Measurements from ENCODE around the gene ATP1A1.

ATP1A1 gene

GRCh38 chr1:116451702-116452101 is 78.7 kb downstream of the ATP1A1 start:
- no peak for TF ChIP-seq POU2F2 (IDR thresholded peaks at IDR 0.05; ENCODE audit: low read depth, low read length)
- TF ChIP-seq SPI1 (IDR thresholded peaks at IDR 0.05; ENCODE audit: low read depth, low read length) = no peak
- no peak for TF ChIP-seq TAF1 (IDR thresholded peaks at IDR 0.05; ENCODE audit: low read depth, low read length)
- TF ChIP-seq PAX5 (IDR thresholded peaks at IDR 0.05; ENCODE audit: insufficient read depth, low read length, severe bottlenecking) = no peak
- TF ChIP-seq POLR2AphosphoS5 (IDR thresholded peaks at IDR 0.05; ENCODE audit: low read depth, low read length) = no peak
- no peak for TF ChIP-seq POLR2A (IDR thresholded peaks at IDR 0.05; ENCODE audit: low read depth, low read length)
- FAIRE-seq = no peak
- no peak for DNase-seq (ENCODE audit: insufficient read length, low spot score)

GRCh38 chr1:116453481-116453880 is 80.4 kb downstream of the ATP1A1 start:
- FAIRE-seq = no peak
- TF ChIP-seq POLR2A (IDR thresholded peaks at IDR 0.05; ENCODE audit: low read depth, low read length) (no peak), POLR2AphosphoS5 (IDR thresholded peaks at IDR 0.05; ENCODE audit: low read depth, low read length) (no peak), TAF1 (IDR thresholded peaks at IDR 0.05; ENCODE audit: low read depth, low read length) (no peak), SPI1 (IDR thresholded peaks at IDR 0.05; ENCODE audit: low read depth, low read length) (no peak)

GRCh38 chr1:116453906-116454305 is 80.9 kb downstream of the ATP1A1 start:
- FAIRE-seq (no peak), DNase-seq (ENCODE audit: insufficient read length, low spot score) (no peak)
- TF ChIP-seq SPI1 (IDR thresholded peaks at IDR 0.05; ENCODE audit: low read depth, low read length) = no peak
- TF ChIP-seq POLR2AphosphoS5 (IDR thresholded peaks at IDR 0.05; ENCODE audit: low read depth, low read length) = no peak
- TF ChIP-seq POU2F2 (IDR thresholded peaks at IDR 0.05; ENCODE audit: low read depth, low read length) = no peak
- no peak for TF ChIP-seq PAX5 (IDR thresholded peaks at IDR 0.05; ENCODE audit: insufficient read depth, low read length, severe bottlenecking)
- TF ChIP-seq TAF1 (IDR thresholded peaks at IDR 0.05; ENCODE audit: low read depth, low read length) = no peak
- TF ChIP-seq POLR2A (IDR thresholded peaks at IDR 0.05; ENCODE audit: low read depth, low read length) = no peak

More at GRCh38 chr1:116453481-116453880, 80.4 kb downstream of the ATP1A1 start:
- DNase-seq (ENCODE audit: insufficient read length, low spot score) = no peak
